Astrocyte (in vitro differentiated cells and primary cell): ENCODE measurements around the gene KCNJ1. TPM values are rescaled to one million over a fixed set of nuclear protein-coding genes. Genes with fewer than 3 reads are reported as not detected.

Experiments
- DNase-seq: peaks from one replicate; pipeline ENCODE4 v3.0.0-alpha.2; 2010; ENCODE audit warnings: low read depth
- FAIRE-seq: peaks from 2 replicates; lab custom pipeline; 2011; peaks lifted over from hg19 to GRCh38; lab: Jason Lieb, UNC
- H2AFZ ChIP-seq: 2 replicates; pipeline ENCODE4 v1.6.0; 2012; ENCODE audit warnings: low read depth, low read length, inconsistent platforms
- H3K27ac ChIP-seq: 2 replicates; pipeline ENCODE4 v1.5.1; 2011; ENCODE audit warnings: low read depth, low read length, inconsistent platforms
- H3K27me3 ChIP-seq: 2 replicates; pipeline ENCODE4 v1.6.0; 2011; ENCODE audit warnings: low read length, inconsistent platforms; ENCODE audit not compliant: insufficient read depth
- H3K36me3 ChIP-seq: 2 replicates; pipeline ENCODE4 v1.5.1; 2011; ENCODE audit warnings: low read length, inconsistent platforms; ENCODE audit not compliant: insufficient read depth
- H3K4me1 ChIP-seq: 2 replicates; pipeline ENCODE4 v1.5.1; 2011; ENCODE audit warnings: low read length, inconsistent platforms; ENCODE audit not compliant: insufficient read depth
- H3K4me2 ChIP-seq: 2 replicates; pipeline ENCODE4 v1.6.0; 2012; ENCODE audit warnings: low read length, inconsistent platforms
- H3K4me3 ChIP-seq: 2 replicates; pipeline ENCODE4 v1.5.1; 2011; ENCODE audit warnings: low read depth, mild to moderate bottlenecking, low read length, inconsistent platforms; ENCODE audit not compliant: insufficient read depth
- H3K79me2 ChIP-seq: 2 replicates; pipeline ENCODE4 v1.6.0; 2012; ENCODE audit warnings: mild to moderate bottlenecking, low read length, inconsistent platforms; ENCODE audit not compliant: insufficient read depth
- H3K9ac ChIP-seq: 2 replicates; pipeline ENCODE4 v1.6.0; 2012; ENCODE audit warnings: mild to moderate bottlenecking, low read length, inconsistent platforms
- H3K9me3 ChIP-seq: 2 replicates; pipeline ENCODE4 v1.5.1; 2012; ENCODE audit warnings: low read depth, mild to moderate bottlenecking, low read length, inconsistent platforms; ENCODE audit not compliant: insufficient read depth
- H4K20me1 ChIP-seq: 2 replicates; pipeline ENCODE4 v1.6.0; 2012; ENCODE audit warnings: low read length, inconsistent platforms; ENCODE audit not compliant: insufficient read depth
- H3K27ac Mint-ChIP-seq: one replicate; pipeline ENCODE4 v1.8.0; 2021; ENCODE audit warnings: mild to moderate bottlenecking, mixed read lengths; ENCODE audit not compliant: unreplicated experiment
- H3K27me3 Mint-ChIP-seq: one replicate; pipeline ENCODE4 v1.8.0; 2021; ENCODE audit warnings: low read depth, mixed read lengths; ENCODE audit not compliant: unreplicated experiment
- H3K36me3 Mint-ChIP-seq: one replicate; pipeline ENCODE4 v1.8.0; 2021; ENCODE audit warnings: low read depth, mixed read lengths; ENCODE audit not compliant: unreplicated experiment
- H3K4me1 Mint-ChIP-seq: one replicate; pipeline ENCODE4 v1.8.0; 2021; ENCODE audit warnings: low read depth, mixed read lengths; ENCODE audit not compliant: unreplicated experiment
- H3K4me3 Mint-ChIP-seq: one replicate; pipeline ENCODE4 v1.8.0; 2021; ENCODE audit warnings: mild to moderate bottlenecking, moderate library complexity, mixed read lengths; ENCODE audit not compliant: unreplicated experiment
- H3K9me3 Mint-ChIP-seq: one replicate; pipeline ENCODE4 v1.8.0; 2021; ENCODE audit warnings: mild to moderate bottlenecking, mixed read lengths; ENCODE audit not compliant: unreplicated experiment
- EZH2 ChIP-seq: IDR thresholded peaks from 2 replicates; pipeline ENCODE4 v1.6.1; 2012; ENCODE audit warnings: mild to moderate bottlenecking, low read length, inconsistent platforms; ENCODE audit not compliant: insufficient read depth
- total RNA-seq: library from RNA; stranded (reverse); gene quantifications from 2 replicates; pipeline ENCODE4 v1.2.1, GENCODE V29; 2021
- TF ChIP-seq, protein P1 (sequence below): IDR thresholded peaks from 2 replicates; pipeline ENCODE4 v1.5.1; 2011; ENCODE audit warnings: low read depth, mild to moderate bottlenecking, inconsistent platforms, low read length, moderate library complexity; ENCODE audit not compliant: insufficient read depth

Gene KCNJ1
- total RNA-seq, 1 donor from 2014 or later = not detected

- Histone ChIP-seq H3K27me3 (peaks cover 4% of the 10 kb centered on the region), H2AFZ (no peak overlapping the region), H3K9me3 (no peaks in the 10 kb centered on the region), H3K4me2 (no peak overlapping the region), H3K27ac (no peak overlapping the region), H3K4me3 (no peak overlapping the region), H3K4me1 (peaks cover 5% of the 10 kb centered on the region), H3K36me3 (no peaks in the 10 kb centered on the region), H4K20me1 (no peaks in the 10 kb centered on the region), H3K9ac (no peak overlapping the region), H3K79me2 (no peaks in the 10 kb centered on the region)
- Mint-ChIP-seq H3K27ac (no peak overlapping the region), H3K36me3 (no peaks in the 10 kb centered on the region), H3K9me3 (no peaks in the 10 kb centered on the region), H3K4me1 (peaks cover 8% of the 10 kb centered on the region), H3K4me3 (no peak overlapping the region), H3K27me3 (peaks cover 23% of the 10 kb centered on the region)
- no peak for TF ChIP-seq EZH2
- TF ChIP-seq, protein P1, sequence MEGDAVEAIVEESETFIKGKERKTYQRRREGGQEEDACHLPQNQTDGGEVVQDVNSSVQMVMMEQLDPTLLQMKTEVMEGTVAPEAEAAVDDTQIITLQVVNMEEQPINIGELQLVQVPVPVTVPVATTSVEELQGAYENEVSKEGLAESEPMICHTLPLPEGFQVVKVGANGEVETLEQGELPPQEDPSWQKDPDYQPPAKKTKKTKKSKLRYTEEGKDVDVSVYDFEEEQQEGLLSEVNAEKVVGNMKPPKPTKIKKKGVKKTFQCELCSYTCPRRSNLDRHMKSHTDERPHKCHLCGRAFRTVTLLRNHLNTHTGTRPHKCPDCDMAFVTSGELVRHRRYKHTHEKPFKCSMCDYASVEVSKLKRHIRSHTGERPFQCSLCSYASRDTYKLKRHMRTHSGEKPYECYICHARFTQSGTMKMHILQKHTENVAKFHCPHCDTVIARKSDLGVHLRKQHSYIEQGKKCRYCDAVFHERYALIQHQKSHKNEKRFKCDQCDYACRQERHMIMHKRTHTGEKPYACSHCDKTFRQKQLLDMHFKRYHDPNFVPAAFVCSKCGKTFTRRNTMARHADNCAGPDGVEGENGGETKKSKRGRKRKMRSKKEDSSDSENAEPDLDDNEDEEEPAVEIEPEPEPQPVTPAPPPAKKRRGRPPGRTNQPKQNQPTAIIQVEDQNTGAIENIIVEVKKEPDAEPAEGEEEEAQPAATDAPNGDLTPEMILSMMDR = no peak
- no peak for FAIRE-seq
- DNase-seq = no peak
These were observed 5.5 kb upstream of the KCNJ1 start for GRCh38 chr11:128872594-128872993.

GRCh38 chr11:128872094-128872493 lies 5.0 kb upstream of the KCNJ1 start:
- H3K4me1 ChIP-seq = peaks cover 5% of the 10 kb centered on the region
- DNase-seq = no peak
- H3K36me3 ChIP-seq = no peaks in the 10 kb centered on the region
- H3K9me3 ChIP-seq = no peaks in the 10 kb centered on the region
- Mint-ChIP-seq H3K4me1 (peaks cover 8% of the 10 kb centered on the region), H3K27me3 (peaks cover 23% of the 10 kb centered on the region), H3K27ac (no peak overlapping the region), H3K4me3 (no peak overlapping the region), H3K36me3 (no peaks in the 10 kb centered on the region), H3K9me3 (no peaks in the 10 kb centered on the region)
- no peak overlapping the region for H3K4me3 ChIP-seq
- TF ChIP-seq, protein P1 = no peak
- H3K4me2 ChIP-seq = no peak overlapping the region
- no peak overlapping the region for H3K9ac ChIP-seq
- peaks cover 4% of the 10 kb centered on the region for H3K27me3 ChIP-seq
- no peak overlapping the region for H2AFZ ChIP-seq
- no peaks in the 10 kb centered on the region for H4K20me1 ChIP-seq
- no peak overlapping the region for H3K27ac ChIP-seq
- H3K79me2 ChIP-seq = no peaks in the 10 kb centered on the region
- no peak for FAIRE-seq

GRCh38 chr11:128871168-128871610 lies 4.1 kb upstream of the KCNJ1 start:
- peaks cover 23% of the 10 kb centered on the region for H3K27me3 Mint-ChIP-seq
- DNase-seq (no peak), FAIRE-seq (no peak)
- Histone ChIP-seq H3K27me3 (peaks cover 4% of the 10 kb centered on the region), H3K4me2 (no peak overlapping the region), H3K36me3 (no peaks in the 10 kb centered on the region), H4K20me1 (no peaks in the 10 kb centered on the region), H3K4me3 (no peak overlapping the region), H3K9me3 (no peaks in the 10 kb centered on the region), H3K4me1 (peaks cover 5% of the 10 kb centered on the region), H2AFZ (no peak overlapping the region), H3K9ac (no peak overlapping the region), H3K27ac (no peak overlapping the region), H3K79me2 (no peaks in the 10 kb centered on the region)
- TF ChIP-seq, protein P1 = no peak
- no peak for TF ChIP-seq EZH2
- H3K9me3 Mint-ChIP-seq = no peaks in the 10 kb centered on the region
- no peaks in the 10 kb centered on the region for H3K36me3 Mint-ChIP-seq
- H3K4me3 Mint-ChIP-seq = no peak overlapping the region
- peaks cover 8% of the 10 kb centered on the region for H3K4me1 Mint-ChIP-seq
- no peak overlapping the region for H3K27ac Mint-ChIP-seq
